Neutrophil (primary cell): ENCODE results near the gene IKZF3.
A peak's percentile ranks its signal among the peaks of the same experiment; 100 is the strongest.

Source experiments
- H3K27ac ChIP-seq: fragments of 200-600 bp; sonication (generic); 2 replicates; pipeline ENCODE4 v1.5.1; 2016; ENCODE audit warnings: mild to moderate bottlenecking, moderate library complexity
- H3K27me3 ChIP-seq: fragments of 200-600 bp; sonication (generic); 2 replicates; pipeline ENCODE4 v1.6.0; 2016; ENCODE audit warnings: mild to moderate bottlenecking
- H3K36me3 ChIP-seq: fragments of 200-600 bp; sonication (generic); 2 replicates; pipeline ENCODE4 v1.5.1; 2017
- H3K4me1 ChIP-seq, 2 experiments: fragments of 200-600 bp in 1 of 2; sonication (generic) in 1 of 2; 1 replicate in 1 of 2; 2 replicates in 1 of 2; pipeline versions ENCODE4 v1.5.1 to v1.6.1; 2013 to 2016; ENCODE audit warnings: low read depth in 1 of 2, low read length in 1 of 2, mild to moderate bottlenecking in 1 of 2, moderate library complexity in 1 of 2; ENCODE audit not compliant: control insufficient read depth in 1 of 2, insufficient read depth in 1 of 2
- H3K4me3 ChIP-seq, 2 experiments: fragments of 200-600 bp in 1 of 2; sonication (generic) in 1 of 2; 1 replicate in 1 of 2; 2 replicates in 1 of 2; pipeline ENCODE4 v1.5.1; 2013 to 2016; ENCODE audit warnings: low read depth in 1 of 2, low read length in 1 of 2, mild to moderate bottlenecking in 1 of 2, moderate library complexity in 1 of 2
- H3K9me3 ChIP-seq: fragments of 200-600 bp; sonication (generic); 2 replicates; pipeline ENCODE4 v1.5.1; 2016
- TF ChIP-seq, protein P1 (sequence below): fragments of 200-600 bp; sonication (generic); IDR thresholded peaks from 2 replicates; pipeline ENCODE4 v1.5.1; 2016; ENCODE audit warnings: antibody characterized with exemption

The IKZF3 gene

DNA sequence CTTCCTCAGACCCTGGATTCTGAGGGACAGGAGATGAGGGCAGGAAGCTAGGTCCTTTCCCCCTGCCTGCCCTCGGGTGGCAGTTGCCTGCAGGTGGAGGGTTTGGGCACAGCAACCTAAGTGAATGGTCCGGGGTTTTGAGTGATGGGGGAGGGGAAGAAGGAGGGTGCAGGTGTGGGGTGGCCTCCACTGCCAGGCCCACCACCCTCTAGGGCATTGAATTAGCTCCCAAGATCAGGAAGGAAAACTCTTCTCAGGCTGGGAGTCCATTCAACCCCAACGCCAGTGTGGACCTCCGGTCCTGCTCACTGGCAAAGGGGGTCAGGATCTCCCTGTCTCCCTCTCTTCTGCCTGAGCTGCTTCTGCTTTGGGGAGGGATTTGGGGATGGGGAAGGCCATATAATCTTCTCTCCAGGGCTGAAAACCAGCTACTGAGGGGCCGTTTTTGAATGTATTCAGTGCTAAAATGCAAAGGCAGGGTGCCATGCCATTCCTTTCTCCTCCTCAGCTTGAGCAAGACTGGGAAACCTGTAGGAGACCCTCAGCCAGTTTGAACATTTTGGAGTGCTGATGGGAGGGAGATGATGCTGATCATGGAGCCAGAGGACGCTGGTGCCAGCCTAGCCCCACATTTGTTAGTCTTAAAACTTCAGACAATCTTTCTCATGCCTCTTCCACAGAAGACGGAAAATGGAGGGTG, 107.6 kb downstream of the IKZF3 start:
- Histone ChIP-seq H3K36me3 (no peaks in the 10 kb centered on the region), H3K9me3 (no peaks in the 10 kb centered on the region), H3K27me3 (peaks cover 79% of the 10 kb centered on the region), H3K27ac (no peak overlapping the region), H3K4me1 (peaks cover 14 to 18% of the 10 kb centered on the region in 2 experiments), H3K4me3 (no peak overlapping the region)
- TF ChIP-seq, protein P1, sequence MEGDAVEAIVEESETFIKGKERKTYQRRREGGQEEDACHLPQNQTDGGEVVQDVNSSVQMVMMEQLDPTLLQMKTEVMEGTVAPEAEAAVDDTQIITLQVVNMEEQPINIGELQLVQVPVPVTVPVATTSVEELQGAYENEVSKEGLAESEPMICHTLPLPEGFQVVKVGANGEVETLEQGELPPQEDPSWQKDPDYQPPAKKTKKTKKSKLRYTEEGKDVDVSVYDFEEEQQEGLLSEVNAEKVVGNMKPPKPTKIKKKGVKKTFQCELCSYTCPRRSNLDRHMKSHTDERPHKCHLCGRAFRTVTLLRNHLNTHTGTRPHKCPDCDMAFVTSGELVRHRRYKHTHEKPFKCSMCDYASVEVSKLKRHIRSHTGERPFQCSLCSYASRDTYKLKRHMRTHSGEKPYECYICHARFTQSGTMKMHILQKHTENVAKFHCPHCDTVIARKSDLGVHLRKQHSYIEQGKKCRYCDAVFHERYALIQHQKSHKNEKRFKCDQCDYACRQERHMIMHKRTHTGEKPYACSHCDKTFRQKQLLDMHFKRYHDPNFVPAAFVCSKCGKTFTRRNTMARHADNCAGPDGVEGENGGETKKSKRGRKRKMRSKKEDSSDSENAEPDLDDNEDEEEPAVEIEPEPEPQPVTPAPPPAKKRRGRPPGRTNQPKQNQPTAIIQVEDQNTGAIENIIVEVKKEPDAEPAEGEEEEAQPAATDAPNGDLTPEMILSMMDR: no peak

DNA sequence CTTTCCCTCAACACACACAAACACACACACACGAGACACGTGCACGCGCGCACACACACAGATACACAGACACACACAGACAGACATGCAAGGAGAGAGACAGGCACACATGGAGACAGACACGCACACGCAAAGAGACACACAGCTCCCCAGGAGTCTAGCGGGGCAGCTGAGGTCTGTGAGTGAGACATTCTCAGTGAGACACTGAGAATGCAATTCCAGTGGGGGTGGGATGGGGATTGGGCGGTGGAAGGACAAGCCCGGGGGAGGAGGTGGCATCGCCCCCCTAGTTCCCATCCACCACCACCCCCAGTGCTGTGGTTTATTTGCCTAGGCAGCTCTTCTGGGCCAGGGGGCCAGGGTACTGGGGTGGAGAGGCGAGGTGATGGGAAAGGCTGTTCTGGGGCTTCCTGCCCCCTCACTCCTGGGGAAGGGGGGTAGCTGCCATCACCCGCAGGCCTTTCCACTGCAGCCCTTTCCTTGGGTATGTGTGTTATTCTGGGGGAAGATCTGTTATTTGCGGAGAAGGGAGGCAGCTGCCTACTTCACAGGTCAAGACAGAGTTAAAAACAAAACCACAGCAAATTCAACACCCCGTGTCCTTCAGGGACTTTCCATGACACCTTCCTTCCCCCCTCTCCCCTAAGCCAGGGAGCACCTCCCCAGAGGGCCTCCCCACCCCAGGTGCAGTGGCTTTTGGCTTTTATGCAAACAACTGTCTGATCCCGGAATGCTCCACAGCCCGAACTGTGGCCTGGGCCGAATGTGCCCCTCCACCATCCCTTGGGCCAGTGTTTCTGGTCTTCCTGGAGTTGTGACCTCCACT, 108.3 kb downstream of the IKZF3 start:
- H3K27me3 ChIP-seq: peaks cover 81% of the 10 kb centered on the region
- H3K9me3 ChIP-seq: no peaks in the 10 kb centered on the region
- H3K36me3 ChIP-seq: no peaks in the 10 kb centered on the region
- peaks cover 14 to 18% of the 10 kb centered on the region in 2 experiments for H3K4me1 ChIP-seq
- TF ChIP-seq, protein P1: no peak
- no peak overlapping the region for H3K4me3 ChIP-seq
- peak overlapping the region; percentile 83 for H3K27ac ChIP-seq

DNA sequence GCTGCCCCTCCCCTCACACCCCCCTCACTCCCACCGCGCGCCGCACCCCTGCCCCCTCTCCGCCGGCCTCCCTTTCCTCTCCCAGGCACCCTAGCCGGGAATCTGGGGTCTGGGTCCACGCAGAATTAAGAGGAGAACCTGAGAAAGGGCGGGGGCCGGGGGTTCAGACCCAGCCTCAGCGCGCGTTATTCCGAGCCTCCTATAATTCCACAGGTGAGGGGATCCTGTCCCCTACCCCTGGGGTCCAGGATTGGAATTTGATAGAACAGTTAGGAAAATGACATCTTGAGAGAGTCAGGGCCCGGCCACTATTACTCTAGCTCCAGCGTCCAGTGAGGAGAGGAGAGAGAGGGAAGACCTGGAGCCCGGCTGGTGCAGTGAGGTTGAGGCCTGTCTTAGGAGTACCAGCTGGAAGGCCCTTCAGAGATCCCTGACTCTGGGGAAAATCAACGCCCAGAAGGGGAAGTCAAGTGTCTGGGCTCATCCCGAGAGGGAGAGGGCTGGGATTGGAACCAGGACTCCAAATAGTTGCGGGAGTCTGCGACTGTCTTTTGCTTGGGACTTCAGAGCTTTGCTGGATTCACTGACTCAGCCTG, 109.1 kb downstream of the IKZF3 start:
- H3K36me3 ChIP-seq: no peaks in the 10 kb centered on the region
- peak overlapping the region; percentile 60 to 92 for H3K4me3 ChIP-seq
- TF ChIP-seq, protein P1: no peak
- H3K9me3 ChIP-seq: no peaks in the 10 kb centered on the region
- peak overlapping the region; percentile 83 for H3K27ac ChIP-seq
- H3K4me1 ChIP-seq: peaks cover 14 to 18% of the 10 kb centered on the region in 2 experiments
- peaks cover 81% of the 10 kb centered on the region for H3K27me3 ChIP-seq

DNA sequence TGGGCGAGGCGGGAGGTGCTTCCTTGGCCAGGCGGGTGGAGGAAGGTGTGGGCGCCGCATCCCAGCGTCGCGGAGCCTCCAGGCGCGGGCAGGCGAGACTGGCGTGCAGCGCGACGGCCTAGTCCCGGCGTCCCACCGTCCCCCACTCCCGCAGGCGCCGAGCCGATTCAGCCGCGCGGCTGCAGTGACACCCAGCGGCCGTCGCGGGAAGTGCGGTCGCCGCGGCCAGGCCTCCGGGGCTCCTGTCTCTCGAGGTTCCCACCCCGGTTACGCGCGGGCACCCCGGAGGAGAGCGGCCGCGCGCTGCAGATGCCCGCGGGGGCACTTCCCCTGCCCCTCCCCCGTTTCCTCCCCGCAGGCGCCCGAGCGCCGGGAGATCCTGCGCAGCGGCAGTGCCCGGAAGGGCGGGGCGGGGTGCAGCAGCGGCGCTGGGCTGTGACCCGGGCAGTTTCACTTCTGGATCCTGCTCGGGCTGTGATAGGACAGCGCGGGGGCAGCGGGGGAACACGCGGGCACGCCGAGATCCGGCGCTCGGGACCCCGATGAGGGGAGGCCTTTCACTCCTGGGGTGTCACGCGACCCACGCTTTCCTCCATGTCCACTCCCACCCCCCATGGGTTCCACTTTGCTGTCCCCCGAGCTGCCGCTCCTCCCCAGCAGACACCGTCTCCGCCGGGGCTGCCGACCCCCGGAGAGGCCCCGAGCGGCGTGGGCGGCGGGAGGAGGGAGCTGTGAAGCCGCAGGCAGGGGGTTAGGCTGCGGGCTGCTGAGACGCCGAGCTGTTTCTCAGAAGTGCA, 109.8 kb downstream of the IKZF3 start:
- Histone ChIP-seq H3K27ac (peak overlapping the region; percentile 83), H3K4me1 (peaks cover 14 to 18% of the 10 kb centered on the region in 2 experiments), H3K36me3 (no peaks in the 10 kb centered on the region), H3K9me3 (no peaks in the 10 kb centered on the region), H3K27me3 (peaks cover 80% of the 10 kb centered on the region), H3K4me3 (peak overlapping the region; percentile 60 to 92)
- TF ChIP-seq, protein P1: peak; percentile 100
